ENCODE measurements around the gene ZNF556.
A peak's percentile ranks its signal among the peaks of the same experiment; 100 is the strongest.
"Not testable (repeated sequence)": the region's sequence is repeated elsewhere in the genome, so short reads cannot be mapped to it uniquely, and the experiment has no call there.

The ZNF556 gene

GRCh38 chr19:2854849-2855248 lies 12.3 kb upstream of the ZNF556 start:
- no peak for DNase-seq

- peak in 1 of 2 donors; percentile 12 for DNase-seq
Observed at GRCh38 chr19:2856457-2857050, 10.6 kb upstream of the ZNF556 start.

GRCh38 chr19:2858864-2859263 lies 8.3 kb upstream of the ZNF556 start:
- DNase-seq: no peak

- DNase-seq: no peak
Observed at GRCh38 chr19:2863816-2864215, 3.3 kb upstream of the ZNF556 start.

- DNase-seq: no peak
Observed at GRCh38 chr19:2865334-2866100, 1.6 kb upstream of the ZNF556 start.

GRCh38 chr19:2866495-2867024 lies 575 bp upstream of the ZNF556 start:
- DNase-seq: no peak

- DNase-seq: no peak
Observed at GRCh38 chr19:2869618-2870017, 2.5 kb downstream of the ZNF556 start.

GRCh38 chr19:2872175-2872574 lies 5.0 kb downstream of the ZNF556 start:
- peak in 1 of 2 donors; percentile 26 for DNase-seq

GRCh38 chr19:2877398-2878331 lies 10.5 kb downstream of the ZNF556 start:
- DNase-seq: no peak

GRCh38 chr19:2883686-2884439 lies 16.7 kb downstream of the ZNF556 start:
- DNase-seq: no peak

- DNase-seq: no peak
Observed at GRCh38 chr19:2885736-2886135, 18.6 kb downstream of the ZNF556 start.

- no peak for DNase-seq
Observed at GRCh38 chr19:2887391-2887914, 20.3 kb downstream of the ZNF556 start.

GRCh38 chr19:2888731-2889224 lies 21.6 kb downstream of the ZNF556 start:
- DNase-seq: peak; percentile 31 to 56

GRCh38 chr19:2890531-2890930 lies 23.4 kb downstream of the ZNF556 start:
- not testable (repeated sequence) for DNase-seq

GRCh38 chr19:2896694-2897093 lies 29.6 kb downstream of the ZNF556 start:
- DNase-seq: no peak

- DNase-seq: peak; percentile 98 to 99
Observed at GRCh38 chr19:2900296-2901252, 33.4 kb downstream of the ZNF556 start, which contains the start of gene ZNF57. Gene ZNF57 (plus strand): TSS chr19:2900928. CDS start chr19:2901046, 118 bp downstream.

GRCh38 chr19:2902590-2903218 lies 35.6 kb downstream of the ZNF556 start:
- no peak for DNase-seq

GRCh38 chr19:2903326-2903725 lies 36.2 kb downstream of the ZNF556 start:
- DNase-seq: not testable (repeated sequence)

GRCh38 chr19:2905918-2906519 lies 38.9 kb downstream of the ZNF556 start:
- no peak for DNase-seq
